A673 (cell line): ENCODE measurements around the gene TPPP. TPM values are rescaled to one million over a fixed set of nuclear protein-coding genes. Genes with fewer than 3 reads are reported as not detected.
"Not testable (repeated sequence)": the region's sequence is repeated elsewhere in the genome, so short reads cannot be mapped to it uniquely, and the experiment has no call there.

Source experiments
- BruUV-seq: library from RNA; stranded (reverse); fragments of 400-500 nt; replicated peaks from 2 replicates; lab custom pipeline; 2021; lab: Mats Ljungman, UMichigan
- CTCF ChIA-PET: fragments of 300-600 bp; sonication (Branson Sonifier 250); formaldehyde crosslinking; loops from one replicate; lab custom pipeline; 2022; ENCODE audit warnings: antibody characterized with exemption; lab: Charles Lee
- POLR2A ChIA-PET: fragments of 300-600 bp; sonication (Branson Sonifier 250); formaldehyde crosslinking; loops from one replicate; lab custom pipeline; 2022; ENCODE audit warnings: antibody characterized with exemption; ENCODE audit not compliant: low non-redundant PET; lab: Charles Lee
- DNase-seq: peaks from one replicate; pipeline ENCODE4 v3.0.0-alpha.2; 2015; ENCODE audit warnings: low spot score
- H3K27ac ChIP-seq: fragments of 200-600 bp; sonication (generic); 2 replicates; pipeline ENCODE4 v1.5.1; 2016; ENCODE audit warnings: mixed run types, low read depth, mild to moderate bottlenecking, mixed read lengths, antibody characterized with exemption, low read length; ENCODE audit not compliant: poor library complexity, severe bottlenecking
- H3K27me3 ChIP-seq: fragments of 200-600 bp; sonication (generic); replicated peaks from 2 replicates; pipeline ENCODE4 v1.6.1; 2017; ENCODE audit warnings: mixed run types, low read depth, mild to moderate bottlenecking, mixed read lengths, antibody characterized with exemption, low read length; ENCODE audit not compliant: insufficient read depth, poor library complexity
- H3K36me3 ChIP-seq: fragments of 200-600 bp; sonication (generic); 2 replicates; pipeline ENCODE4 v1.6.1; 2016; ENCODE audit warnings: mixed run types, mild to moderate bottlenecking, mixed read lengths, antibody characterized with exemption, low read length; ENCODE audit not compliant: insufficient read depth, poor library complexity, severe bottlenecking
- H3K4me1 ChIP-seq: fragments of 200-600 bp; sonication (generic); 2 replicates; pipeline ENCODE4 v1.6.1; 2017; ENCODE audit warnings: mixed run types, mild to moderate bottlenecking, mixed read lengths, antibody characterized with exemption, low read length; ENCODE audit not compliant: insufficient read depth, poor library complexity, severe bottlenecking
- H3K4me3 ChIP-seq: fragments of 200-600 bp; sonication (generic); 2 replicates; pipeline ENCODE4 v1.5.1; 2016; ENCODE audit warnings: low read depth, mixed run types, mild to moderate bottlenecking, mixed read lengths, low read length; ENCODE audit not compliant: poor library complexity, severe bottlenecking
- H3K9me3 ChIP-seq: fragments of 200-600 bp; sonication (generic); 2 replicates; pipeline ENCODE4 v1.6.1; 2016; ENCODE audit warnings: mixed run types, low read depth, mild to moderate bottlenecking, mixed read lengths, antibody characterized with exemption, low read length; ENCODE audit not compliant: poor library complexity, severe bottlenecking
- EZH2 ChIP-seq: fragments of 200-600 bp; sonication (generic); IDR thresholded peaks from 2 replicates; pipeline ENCODE4 v1.6.1; 2017; ENCODE audit warnings: borderline replicate concordance, low read depth, mild to moderate bottlenecking, mixed read lengths, antibody characterized with exemption, low read length; ENCODE audit not compliant: poor library complexity, severe bottlenecking
- intact Hi-C: fragments of 100-400 bp; cut with micrococcal nuclease; formaldehyde crosslinking; loops from one replicate; pipeline ENCODE4 v1.10.0; 2022; ENCODE audit not compliant: unreplicated experiment
- total RNA-seq: library from RNA; stranded (reverse); gene quantifications from 2 replicates; pipeline ENCODE4 v1.2.3, GENCODE V29; 2021
- TF ChIP-seq, protein P1 (sequence below): fragments of 300-800, 200-600 bp; sonication (generic); conservative IDR thresholded peaks from 2 replicates; pipeline ENCODE4 v1.5.1; 2017; ENCODE audit warnings: low read depth, mild to moderate bottlenecking, antibody characterized with exemption, low read length, moderate library complexity, mixed read lengths

The TPPP gene
- total RNA-seq, 1 experiment from 2014 or later: 0.19 TPM

DNA sequence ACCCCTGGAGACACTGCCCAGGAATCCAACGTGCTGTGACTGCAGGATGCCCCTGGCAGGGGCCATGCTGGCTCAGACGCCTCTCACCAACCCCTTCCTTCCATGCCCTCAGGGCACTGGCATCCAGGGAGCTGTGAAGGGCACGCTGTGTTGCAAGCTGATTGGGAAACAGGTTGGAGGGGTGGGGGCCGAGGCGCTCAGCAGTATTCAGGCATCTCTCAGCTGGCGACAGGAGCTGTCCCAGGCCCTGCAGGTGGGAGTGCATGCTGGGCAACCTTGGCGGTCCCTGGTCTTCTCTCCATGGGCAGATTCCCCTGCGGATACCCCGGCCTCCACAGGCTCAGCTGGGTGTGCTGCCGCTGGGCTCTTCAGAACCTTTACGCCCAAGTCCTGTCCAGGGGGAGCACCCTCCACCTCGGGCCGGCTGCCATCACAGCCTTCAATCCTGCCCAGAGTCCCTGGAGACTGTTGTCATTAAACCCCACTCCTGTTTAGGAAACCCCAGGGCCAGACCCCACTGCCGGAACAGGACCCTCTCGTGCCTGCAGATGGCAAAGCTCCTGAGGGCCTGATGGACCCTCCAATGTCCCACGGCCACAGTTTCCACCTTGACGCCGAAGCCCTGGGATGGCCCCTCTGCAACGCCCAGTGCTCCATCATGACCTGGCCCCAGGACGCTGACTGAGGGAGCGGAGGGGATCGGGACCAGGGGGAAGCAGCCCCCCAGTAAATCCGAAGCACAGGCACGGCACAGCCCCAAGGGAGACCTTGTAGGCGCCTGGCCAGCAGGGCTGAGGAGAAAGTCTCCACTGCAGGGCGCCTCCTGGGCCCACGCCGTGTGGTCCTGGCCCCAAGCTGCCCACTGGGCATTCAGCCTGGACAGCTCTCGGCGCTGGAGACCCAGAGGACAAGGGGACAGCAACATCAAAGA lies 9.3 kb downstream of the TPPP start:
- H3K4me3 ChIP-seq: no peak overlapping the region
- H3K27ac ChIP-seq: no peak overlapping the region
- no peaks in the 10 kb centered on the region for H3K9me3 ChIP-seq
- H3K36me3 ChIP-seq: no peaks in the 10 kb centered on the region
- CTCF ChIA-PET: no interaction called here
- TF ChIP-seq, protein P1, sequence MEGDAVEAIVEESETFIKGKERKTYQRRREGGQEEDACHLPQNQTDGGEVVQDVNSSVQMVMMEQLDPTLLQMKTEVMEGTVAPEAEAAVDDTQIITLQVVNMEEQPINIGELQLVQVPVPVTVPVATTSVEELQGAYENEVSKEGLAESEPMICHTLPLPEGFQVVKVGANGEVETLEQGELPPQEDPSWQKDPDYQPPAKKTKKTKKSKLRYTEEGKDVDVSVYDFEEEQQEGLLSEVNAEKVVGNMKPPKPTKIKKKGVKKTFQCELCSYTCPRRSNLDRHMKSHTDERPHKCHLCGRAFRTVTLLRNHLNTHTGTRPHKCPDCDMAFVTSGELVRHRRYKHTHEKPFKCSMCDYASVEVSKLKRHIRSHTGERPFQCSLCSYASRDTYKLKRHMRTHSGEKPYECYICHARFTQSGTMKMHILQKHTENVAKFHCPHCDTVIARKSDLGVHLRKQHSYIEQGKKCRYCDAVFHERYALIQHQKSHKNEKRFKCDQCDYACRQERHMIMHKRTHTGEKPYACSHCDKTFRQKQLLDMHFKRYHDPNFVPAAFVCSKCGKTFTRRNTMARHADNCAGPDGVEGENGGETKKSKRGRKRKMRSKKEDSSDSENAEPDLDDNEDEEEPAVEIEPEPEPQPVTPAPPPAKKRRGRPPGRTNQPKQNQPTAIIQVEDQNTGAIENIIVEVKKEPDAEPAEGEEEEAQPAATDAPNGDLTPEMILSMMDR: no peak
- no peak for TF ChIP-seq EZH2
- POLR2A ChIA-PET: no interaction called here
- no peak for DNase-seq
- intact Hi-C loops: loop anchor here (5.0 kb wide), 1 partner anchor 93 kb away; no protein-coding TSS in a partner anchor
- no TSS peak for BruUV-seq
- H3K27me3 ChIP-seq: no peaks in the 10 kb centered on the region
- no peaks in the 10 kb centered on the region for H3K4me1 ChIP-seq

- DNase-seq, H3K4me1 ChIP-seq, H3K27me3 ChIP-seq, H3K36me3 ChIP-seq, H3K4me3 ChIP-seq, H3K27ac ChIP-seq, CTCF ChIA-PET, H3K9me3 ChIP-seq, BruUV-seq, POLR2A ChIA-PET: not testable (repeated sequence)
- intact Hi-C loops: loop anchor here (5.0 kb wide), 1 partner anchor 94 kb away; no protein-coding TSS in a partner anchor
Observed at GRCh38 chr5:682651-683358, 10.3 kb downstream of the TPPP start.

- H3K4me1 ChIP-seq, H3K36me3 ChIP-seq, H3K27ac ChIP-seq, BruUV-seq, POLR2A ChIA-PET, CTCF ChIA-PET, H3K9me3 ChIP-seq, H3K27me3 ChIP-seq, H3K4me3 ChIP-seq, DNase-seq: not testable (repeated sequence)
- intact Hi-C loops: loop anchor here (5.0 kb wide), 1 partner anchor 95 kb away; no protein-coding TSS in a partner anchor
Observed at GRCh38 chr5:682216-682615, 10.9 kb downstream of the TPPP start.

DNA sequence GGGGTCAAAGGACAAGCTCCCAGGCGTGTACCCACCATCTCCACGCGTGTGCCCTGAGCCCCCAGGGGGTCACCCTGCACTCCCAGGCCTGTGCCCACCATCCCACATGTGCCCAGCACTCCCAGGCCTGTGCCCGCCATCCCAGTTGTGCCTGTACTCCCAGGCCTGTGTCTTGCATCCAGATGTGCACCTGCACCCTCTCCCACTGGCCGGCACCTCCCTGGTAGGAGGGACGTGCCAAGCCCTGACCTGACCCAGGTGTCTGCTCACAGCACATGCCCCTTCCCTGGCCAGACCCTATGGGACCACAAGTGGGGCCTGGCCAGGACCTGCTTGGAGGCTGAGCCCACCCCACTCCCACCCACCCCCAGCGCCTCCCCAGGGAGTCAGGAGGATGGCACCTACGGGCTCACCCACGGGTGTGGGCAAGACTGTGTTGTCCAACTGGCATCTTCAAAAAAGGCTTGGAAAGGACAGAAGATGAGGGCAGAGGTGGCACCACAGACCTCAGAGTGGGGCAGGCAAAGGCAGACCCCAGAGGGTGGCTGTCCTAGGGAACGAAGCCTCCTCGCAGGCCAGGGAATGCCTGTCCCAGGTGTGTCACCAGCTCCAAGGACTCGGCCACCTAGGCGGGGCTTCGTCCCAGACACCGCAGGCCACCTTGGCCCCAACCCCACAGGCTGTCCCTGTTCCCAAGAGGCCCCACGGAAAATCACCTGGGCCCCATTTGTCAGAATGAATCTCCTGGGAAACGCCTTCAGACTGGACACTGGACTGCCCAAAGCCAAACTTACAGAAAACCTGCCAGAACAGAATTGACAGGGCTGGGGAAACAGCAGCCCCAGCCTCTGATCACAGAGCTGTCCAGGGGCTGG lies 11.6 kb downstream of the TPPP start:
- H3K9me3 ChIP-seq, BruUV-seq, H3K27ac ChIP-seq, H3K4me3 ChIP-seq, POLR2A ChIA-PET, H3K36me3 ChIP-seq, H3K27me3 ChIP-seq, H3K4me1 ChIP-seq, CTCF ChIA-PET, DNase-seq: not testable (repeated sequence)
- intact Hi-C loops: loop anchor here (5.0 kb wide), 1 partner anchor 96 kb away; no protein-coding TSS in a partner anchor

DNA sequence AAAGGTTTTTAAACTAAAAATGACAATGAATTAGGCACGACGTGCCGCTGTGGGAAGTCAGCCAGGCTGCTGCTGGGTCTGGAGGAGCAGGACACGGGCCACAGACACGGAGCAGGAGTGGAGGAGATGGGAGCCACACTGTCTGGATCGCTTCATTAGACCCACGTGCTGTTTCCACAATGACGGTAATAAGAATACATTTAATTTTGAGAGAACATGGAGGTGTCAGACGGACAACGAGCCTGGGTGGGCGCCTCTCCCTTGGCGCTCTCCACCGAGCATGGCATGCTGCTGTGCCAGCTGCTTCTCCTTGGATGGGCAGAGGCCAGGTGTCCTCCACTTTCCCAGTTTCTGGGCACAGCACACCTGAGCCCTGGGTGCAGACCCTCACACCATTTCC lies 12.3 kb downstream of the TPPP start:
- intact Hi-C loops: loop anchor here (5.0 kb wide), 1 partner anchor 96 kb away; no protein-coding TSS in a partner anchor
- H3K4me1 ChIP-seq, H3K4me3 ChIP-seq, H3K36me3 ChIP-seq, H3K27me3 ChIP-seq, DNase-seq, POLR2A ChIA-PET, H3K9me3 ChIP-seq, BruUV-seq, H3K27ac ChIP-seq, CTCF ChIA-PET: not testable (repeated sequence)
